Skin epidermis (tissue), 12 donors: ENCODE results near the gene RAB40A.
"Not testable (repeated sequence)": the region's sequence is repeated elsewhere in the genome, so short reads cannot be mapped to it uniquely, and the experiment has no call there.

Source experiments
- H3K27ac ChIP-seq, 21 experiments: fragments of 200-600 bp; sonication (generic) in 11 of 21; one replicate each; pipeline ENCODE4 v1.5.0; 2020; ENCODE audit warnings: mild to moderate bottlenecking in 3 of 21, inconsistent platforms in 2 of 21, moderate library complexity in 2 of 21
- H3K4me3 ChIP-seq, 7 experiments: fragments of 200-600 bp; sonication (generic) in 2 of 7; one replicate each; pipeline ENCODE4 v1.5.0; 2020; ENCODE audit warnings: inconsistent platforms in 2 of 7, mild to moderate bottlenecking in 2 of 7, moderate library complexity in 1 of 7

Gene RAB40A

DNA sequence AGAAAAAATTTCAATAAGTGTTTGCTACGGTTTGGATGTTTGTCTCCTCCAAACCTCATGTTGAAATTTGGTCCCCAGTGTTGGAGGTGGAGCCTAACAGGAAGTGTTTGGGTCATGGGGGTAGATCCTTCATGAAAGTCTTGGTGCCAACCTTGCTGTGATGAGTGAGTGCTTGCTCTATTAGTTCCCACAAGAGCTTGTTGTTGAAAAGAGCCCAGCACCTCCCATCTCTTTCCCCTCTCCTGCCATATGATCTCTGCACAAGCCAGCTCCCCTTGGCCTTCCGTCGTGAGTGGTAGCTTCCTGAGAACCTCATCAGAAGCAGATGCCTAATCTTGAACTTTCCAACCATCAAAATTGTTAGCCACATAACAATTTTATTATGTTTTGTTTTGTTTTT lies 10.3 kb upstream of the RAB40A start:
- Histone ChIP-seq H3K4me3 (no peak overlapping the region), H3K27ac (peak overlapping the region in 1 of 21 experiments; percentile 44)

DNA sequence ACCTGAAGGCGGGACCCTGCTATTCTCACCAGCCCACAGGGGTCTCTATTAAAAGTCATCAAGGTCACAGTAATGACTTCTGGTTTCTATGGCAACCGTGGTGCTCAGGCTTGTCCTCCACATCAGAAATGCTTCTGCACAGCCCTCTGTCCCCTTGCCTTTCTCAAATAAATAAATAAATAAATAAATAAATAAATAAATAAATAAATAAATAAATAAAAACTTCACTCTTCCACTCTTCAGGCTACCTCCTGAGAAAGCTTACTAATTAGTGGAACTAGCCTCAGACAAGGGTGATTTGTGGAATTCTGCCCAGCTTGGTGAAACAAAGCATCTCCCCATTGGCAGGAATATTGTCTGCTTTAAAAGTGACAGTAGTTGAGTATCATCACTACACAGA lies 5.5 kb upstream of the RAB40A start:
- no peak overlapping the region for H3K27ac ChIP-seq
- no peak overlapping the region for H3K4me3 ChIP-seq

DNA sequence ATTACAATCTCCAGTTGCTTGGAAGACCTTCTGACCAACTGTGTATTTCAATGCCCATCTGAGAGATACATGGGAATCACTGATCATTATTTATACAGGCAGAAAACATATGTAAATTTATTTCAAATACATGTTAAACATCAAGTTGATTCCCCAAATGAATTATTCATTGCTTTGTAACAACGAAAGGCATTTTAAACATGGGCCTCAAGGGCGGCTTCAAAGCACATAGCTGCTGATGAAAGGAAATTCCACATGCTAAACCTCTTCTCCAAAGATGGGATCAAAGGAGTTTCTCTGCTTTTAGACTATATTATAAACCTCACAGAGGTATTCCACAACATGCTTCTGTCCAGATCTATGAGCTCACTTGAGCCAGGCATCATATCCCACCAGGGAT lies 4.3 kb upstream of the RAB40A start:
- H3K4me3 ChIP-seq: no peak overlapping the region
- no peak overlapping the region for H3K27ac ChIP-seq

DNA sequence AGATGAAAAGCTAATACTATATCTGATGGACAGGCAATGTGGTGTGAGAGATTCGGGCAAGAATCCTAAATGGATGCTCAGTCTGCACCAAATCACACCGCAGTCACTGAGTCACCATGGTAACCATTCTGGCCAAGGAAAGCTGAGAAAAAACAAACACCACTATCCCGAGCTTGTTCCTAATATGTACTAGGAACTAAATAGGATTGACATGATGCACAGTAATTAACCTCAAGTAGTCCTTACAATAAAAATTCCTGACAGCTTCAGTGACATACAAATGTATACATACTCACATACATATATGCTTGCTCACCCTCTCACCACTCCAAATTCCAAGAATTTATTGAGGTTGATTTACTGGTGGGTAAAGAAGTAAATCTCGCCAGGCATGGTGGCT lies 1.1 kb upstream of the RAB40A start:
- no peak overlapping the region for H3K4me3 ChIP-seq
- H3K27ac ChIP-seq: no peak overlapping the region

DNA sequence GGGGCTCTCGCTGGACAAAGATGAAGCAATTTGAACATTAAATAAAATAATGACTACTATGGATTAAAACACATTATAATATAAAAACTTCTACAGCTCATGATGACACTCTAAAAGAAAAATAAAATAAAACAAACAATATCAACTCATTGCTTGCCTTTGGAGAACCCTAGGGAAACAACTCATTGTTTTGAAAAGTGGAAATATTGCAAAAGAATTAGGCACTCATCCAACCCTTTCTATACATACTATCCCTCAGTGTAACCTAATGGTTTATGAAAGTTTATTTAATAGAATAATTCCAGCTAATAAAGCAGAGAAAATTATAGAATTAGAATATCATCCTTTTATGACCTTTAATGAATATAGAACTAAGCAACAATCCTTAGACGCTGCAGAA lies 718 bp downstream of the RAB40A start:
- Histone ChIP-seq H3K4me3 (no peak overlapping the region), H3K27ac (no peak overlapping the region)

DNA sequence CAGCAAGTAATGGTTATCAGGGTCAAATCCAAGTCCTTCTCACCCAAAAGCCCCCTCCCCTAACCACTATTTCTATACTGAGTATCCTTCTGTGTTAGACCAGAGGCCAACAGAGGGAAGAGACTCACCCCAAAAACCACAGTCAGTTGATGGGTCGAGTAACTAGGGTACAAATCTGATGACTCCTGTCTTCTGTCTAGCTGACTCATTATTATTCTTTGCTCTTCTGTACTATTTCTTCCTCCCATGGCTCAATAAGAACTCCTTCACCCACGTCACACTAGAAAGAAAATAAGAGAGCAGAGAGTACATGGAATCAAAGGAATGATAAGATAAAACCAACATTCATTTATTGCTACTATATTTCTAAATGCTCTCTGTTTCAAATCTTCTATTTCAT lies 2.0 kb downstream of the RAB40A start:
- H3K27ac ChIP-seq: no peak overlapping the region
- H3K4me3 ChIP-seq: no peak overlapping the region

DNA sequence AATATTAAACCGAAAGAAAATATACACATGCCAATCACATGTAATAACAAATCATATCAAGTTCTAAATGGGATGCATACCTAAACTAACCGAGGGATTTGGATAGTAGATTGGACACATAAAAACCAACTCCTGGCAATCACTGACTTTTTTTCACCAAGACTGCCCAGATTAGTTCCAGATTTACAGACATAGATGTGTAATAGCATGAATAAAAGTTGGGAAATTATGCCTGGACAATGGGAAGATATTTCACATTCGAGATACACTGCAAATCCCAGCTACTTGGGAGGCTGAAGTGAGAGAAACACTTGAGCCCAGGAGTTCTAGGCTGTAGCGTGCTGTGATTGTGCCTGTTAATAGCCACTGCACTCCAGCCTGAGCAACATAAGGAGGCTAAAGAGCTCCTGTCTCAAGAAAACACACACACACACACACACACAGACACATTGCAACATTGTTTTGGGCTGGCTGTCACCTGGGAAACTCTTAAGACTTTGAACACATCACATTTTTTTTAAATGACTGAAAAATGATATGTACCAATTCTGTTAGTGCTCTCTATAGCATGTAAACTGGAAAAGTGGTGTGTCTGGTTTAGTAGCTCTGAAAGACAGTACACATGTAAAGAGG lies 5.7 kb downstream of the RAB40A start:
- no peak overlapping the region for H3K27ac ChIP-seq

DNA sequence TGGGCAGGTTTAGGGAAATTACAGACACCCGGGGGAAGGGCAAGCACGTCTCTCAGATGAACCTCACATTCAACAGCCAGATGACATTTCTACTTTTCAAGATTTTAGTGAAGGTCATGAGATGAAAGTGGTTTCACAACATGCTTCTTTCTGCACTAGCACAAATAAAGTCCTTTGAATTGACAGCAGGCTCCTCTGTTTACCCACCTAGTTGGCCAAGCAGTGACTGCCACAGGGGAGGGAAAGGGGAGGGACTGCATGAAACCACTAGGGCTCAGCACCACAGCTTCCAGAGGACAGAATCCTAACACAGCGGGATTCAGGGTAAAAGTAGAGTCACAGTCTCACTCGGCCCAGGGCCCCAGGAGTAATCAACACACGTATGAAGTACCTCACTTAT lies 6.2 kb downstream of the RAB40A start:
- H3K27ac ChIP-seq: no peak overlapping the region
- H3K4me3 ChIP-seq: no peak overlapping the region

More for the DNA sequence above, 5.7 kb downstream of the RAB40A start:
- H3K4me3 ChIP-seq: no peak overlapping the region

DNA sequence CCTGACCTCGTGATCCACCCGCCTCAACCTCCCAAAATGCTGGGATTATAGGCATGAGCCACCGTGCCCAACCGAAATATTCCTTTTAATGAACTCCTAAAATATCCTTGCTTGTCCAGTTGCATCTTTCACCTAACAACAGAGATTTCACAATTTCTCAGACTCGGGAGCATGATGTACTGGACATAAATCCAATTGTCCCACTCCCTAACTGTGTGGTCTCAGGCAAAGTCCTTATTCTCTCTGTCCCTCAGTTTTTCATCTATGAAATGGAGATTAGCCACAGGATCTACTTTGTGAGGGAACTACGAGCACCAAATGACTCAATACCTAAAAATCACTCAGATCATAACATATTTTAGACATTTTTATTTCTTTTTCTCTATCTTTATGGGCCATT lies 9.3 kb downstream of the RAB40A start:
- Histone ChIP-seq H3K27ac (no peak overlapping the region), H3K4me3 (no peak overlapping the region)

DNA sequence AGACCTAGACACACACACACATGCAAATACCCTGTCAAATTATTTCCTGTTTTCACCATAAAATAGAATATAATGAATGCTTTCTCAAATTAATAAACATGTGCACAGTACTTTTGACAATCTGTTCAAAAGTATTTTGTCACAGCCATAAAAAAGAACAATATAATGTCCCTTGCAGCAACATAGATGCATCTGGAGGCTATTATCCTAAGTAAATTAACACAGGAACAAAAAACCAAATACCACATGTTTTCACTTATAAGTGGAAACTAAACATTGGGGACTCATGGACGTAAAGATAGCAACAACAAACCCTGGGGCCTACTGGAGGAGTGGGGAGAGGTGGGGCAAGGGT lies 15.5 kb downstream of the RAB40A start:
- Histone ChIP-seq H3K4me3 (no peak overlapping the region), H3K27ac (no peak overlapping the region)

DNA sequence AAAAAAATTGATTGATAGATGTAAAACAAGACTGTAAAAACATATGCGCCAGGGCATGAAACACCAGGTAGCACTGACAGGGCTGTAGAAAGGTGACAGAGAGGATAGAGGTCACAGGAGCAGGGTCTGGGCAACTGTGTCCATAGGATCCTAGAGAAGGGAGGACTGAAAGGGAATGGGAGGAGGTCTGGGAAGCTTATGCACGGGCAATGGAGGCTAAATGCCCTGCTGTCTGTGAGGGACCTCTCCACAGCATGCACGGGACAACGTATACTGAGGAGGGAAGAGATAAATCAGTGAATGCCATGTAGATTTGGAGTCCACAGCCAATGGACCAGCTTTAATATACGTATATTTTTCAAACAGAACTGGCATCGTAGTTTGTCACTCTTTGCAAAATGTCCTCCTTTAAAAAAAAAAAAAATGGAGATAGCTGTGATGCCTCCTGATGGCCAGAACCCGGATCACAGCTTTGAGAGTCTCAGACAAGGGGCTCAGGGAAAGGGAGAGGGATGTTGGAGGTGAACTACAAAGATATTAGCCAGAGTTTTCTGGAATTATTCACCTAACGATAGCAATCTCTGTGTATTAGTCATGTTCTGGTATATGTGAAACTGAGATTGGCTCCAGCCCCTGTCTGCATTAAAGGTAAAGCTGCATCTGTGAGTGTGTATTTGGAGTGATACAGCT lies 16.0 kb downstream of the RAB40A start:
- Histone ChIP-seq H3K4me3 (no peak overlapping the region), H3K27ac (no peak overlapping the region)

DNA sequence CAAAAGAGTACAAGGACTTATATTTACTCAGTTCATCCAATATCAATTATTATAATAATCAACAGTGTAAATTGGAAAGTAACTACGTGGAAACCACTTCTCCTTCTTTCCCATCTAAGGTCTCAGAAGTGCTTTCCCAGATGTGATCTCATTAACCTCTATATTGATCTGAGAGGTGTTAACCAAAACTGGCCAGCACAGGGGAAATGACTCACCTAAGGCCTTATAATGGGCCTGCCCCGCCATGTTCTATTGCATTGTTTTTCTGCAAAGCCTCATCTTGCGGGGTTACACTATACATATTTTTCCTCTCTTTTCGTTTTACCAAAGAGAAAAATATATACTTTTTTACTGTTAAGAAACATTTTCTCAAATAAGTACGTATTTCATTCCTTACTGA lies 20.5 kb downstream of the RAB40A start:
- Histone ChIP-seq H3K4me3 (no peak overlapping the region), H3K27ac (no peak overlapping the region)

DNA sequence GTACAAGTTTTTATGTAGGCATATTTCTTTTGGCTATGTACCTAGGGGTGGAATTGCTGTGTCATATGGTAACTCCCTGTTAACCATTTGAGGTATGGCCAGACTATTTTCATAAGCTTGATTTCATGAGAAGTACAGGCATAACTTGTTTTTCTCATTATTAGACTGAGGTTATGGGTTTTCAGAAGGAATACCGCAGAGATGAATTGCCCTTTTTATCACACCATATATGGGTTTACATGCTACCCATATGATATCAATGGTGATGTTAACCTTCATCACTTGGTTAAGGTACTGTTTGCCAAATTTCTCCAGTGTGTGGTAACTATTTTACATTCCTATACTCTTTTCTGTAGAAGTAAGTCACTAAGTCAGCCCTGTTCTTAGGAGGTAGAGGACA lies 23.5 kb downstream of the RAB40A start:
- no peak overlapping the region for H3K27ac ChIP-seq
- no peak overlapping the region for H3K4me3 ChIP-seq

DNA sequence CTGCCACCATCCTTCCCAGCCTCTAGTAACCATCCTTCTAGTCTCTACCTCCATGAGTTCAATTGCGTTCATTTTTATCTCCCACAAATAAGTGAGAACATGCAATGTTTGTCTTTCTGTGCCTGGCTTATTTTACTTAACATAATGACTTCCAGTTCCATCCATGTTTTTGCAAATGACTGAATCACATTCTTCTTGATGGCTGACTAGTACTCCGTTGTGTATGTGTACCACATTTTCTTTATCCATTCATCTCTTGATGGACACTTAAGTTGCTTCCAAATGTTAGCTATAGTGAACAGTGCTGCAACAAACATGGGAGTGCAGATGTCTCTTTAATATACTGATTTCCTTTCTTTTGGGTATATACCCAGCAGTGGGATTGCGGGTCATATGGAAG lies 25.7 kb downstream of the RAB40A start:
- not testable (repeated sequence) for H3K4me3 ChIP-seq

DNA sequence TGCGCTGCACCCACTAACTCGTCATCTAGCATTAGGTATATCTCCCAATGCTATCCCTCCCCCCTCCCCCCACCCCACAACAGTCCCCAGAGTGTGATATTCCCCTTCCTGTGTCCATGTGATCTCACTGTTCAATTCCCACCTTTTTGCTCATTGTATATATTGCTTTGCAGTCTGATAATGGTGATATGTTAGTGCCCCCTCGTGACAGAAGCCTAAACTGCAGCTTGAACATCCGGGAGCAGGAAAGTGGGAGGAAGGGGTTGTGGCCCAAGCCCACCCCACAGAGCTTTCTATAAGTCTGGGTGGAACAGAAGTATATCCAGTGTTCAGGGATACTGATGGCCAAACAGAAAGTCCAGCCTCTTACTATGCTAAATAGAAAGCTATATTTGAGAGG lies 29.6 kb downstream of the RAB40A start:
- not testable (repeated sequence) for H3K27ac ChIP-seq, H3K4me3 ChIP-seq

More for the DNA sequence above, 25.7 kb downstream of the RAB40A start:
- not testable (repeated sequence) for H3K27ac ChIP-seq

DNA sequence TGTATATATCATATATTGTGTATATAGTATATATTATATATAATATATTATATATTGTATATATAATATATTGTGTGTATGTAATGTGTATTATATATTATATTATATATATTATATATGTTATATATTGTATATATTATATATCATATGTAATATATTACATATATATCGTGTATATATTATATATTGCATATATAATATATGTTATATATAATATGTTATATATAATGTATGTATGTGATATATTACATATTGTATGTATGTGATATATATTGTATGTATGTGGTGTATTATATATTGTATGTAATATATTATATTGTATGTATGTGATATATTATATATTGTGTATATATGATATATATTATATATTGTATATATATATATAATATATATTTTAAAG lies 30.5 kb downstream of the RAB40A start:
- no peak overlapping the region for H3K27ac ChIP-seq
- no peak overlapping the region for H3K4me3 ChIP-seq

DNA sequence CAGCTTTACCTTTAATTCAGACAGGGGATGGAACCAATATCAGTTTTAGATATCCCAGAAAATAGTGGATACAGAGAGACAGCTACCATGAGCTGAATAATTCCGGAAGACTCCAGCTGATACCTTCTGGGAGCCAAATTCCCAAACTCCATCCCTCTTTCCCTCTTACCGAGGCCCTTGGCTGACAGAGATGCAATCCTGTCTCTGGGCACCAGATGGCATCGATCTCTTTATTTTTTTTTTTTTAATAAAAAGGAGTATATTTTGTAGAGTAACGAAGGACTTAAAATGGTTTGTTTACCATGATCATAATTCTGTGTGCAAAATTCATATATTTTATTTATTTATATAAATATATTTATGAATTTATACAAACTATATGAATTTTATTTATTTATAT lies 31.0 kb downstream of the RAB40A start:
- H3K4me3 ChIP-seq: no peak overlapping the region
- no peak overlapping the region for H3K27ac ChIP-seq

DNA sequence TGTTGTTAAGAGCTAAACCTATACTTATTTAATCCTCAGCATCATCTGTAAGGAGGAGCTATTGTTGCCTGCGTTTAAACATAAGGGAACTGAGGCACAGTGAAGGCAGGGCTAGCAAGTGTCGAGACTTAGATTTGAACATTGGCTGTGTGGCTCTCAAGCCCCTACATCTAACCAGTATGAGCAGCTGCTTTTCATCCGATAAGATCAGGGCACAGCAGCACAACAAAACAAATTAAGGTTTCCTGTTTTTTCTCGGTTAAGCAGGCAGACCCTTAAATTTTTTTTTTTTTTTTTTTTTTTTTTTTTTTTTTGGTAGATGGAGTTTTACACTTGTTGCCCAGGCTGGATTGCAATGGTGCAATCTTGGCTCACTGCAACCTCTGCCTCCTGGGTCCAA lies 35.6 kb downstream of the RAB40A start:
- Histone ChIP-seq H3K27ac (no peak overlapping the region), H3K4me3 (no peak overlapping the region)

DNA sequence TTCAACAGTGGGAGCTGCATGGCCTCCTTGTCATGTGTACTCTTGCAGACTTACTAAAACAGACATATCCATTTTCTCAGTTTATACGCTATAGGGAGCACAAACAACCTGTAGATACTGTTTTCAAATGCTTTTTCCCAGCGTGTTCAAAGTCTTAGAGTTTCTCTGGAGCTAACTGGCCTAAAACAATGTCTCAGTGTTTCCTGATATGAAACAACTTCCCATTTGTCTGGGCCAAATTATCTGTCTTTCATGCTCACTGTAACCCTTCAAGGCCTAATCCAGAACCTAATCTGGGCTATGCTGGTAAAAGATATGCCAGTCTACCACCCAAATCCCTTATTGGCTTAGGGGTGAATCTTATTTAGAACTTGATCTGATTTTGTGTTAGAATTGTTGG lies 38.8 kb downstream of the RAB40A start:
- no peak overlapping the region for H3K27ac ChIP-seq

DNA sequence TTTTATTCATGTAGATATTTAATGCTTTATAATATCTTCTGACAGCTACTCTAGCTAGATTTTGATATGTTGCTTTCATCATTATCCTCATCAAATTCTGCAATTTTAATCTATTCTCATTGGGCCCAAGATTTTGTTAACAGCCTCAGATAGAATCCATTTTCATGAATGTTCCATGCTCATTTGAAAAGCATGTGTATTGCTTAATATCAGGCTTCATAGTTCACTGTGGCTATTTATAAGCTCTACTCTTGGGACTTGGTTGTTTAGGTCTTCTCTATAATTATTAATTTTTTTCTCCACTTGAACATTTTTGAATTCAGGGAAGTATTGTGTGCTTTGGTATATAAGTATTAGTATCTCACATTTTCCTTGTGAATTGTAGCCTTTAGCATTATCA lies 41.8 kb downstream of the RAB40A start:
- H3K4me3 ChIP-seq: no peak overlapping the region
- H3K27ac ChIP-seq: no peak overlapping the region

More for the DNA sequence above, 38.8 kb downstream of the RAB40A start:
- H3K4me3 ChIP-seq: no peak overlapping the region

DNA sequence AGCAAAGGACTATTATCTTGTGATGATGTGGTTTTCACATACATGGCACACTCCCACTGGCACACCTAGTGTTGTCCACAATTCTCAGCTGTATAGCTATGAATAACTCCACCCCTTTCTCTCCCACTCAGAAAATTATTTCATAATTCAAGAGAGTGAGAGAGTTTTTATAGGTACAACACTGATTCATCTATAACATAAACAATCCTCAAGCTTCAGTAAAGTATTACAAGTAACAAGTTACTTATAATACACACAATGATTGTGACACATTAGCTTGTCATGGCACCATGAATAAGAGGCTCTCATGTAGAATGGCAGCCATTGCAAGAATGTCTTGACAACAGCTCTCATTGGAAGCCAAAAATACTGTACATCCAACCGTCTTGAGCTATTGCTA lies 43.9 kb downstream of the RAB40A start:
- Histone ChIP-seq H3K27ac (no peak overlapping the region), H3K4me3 (no peak overlapping the region)

DNA sequence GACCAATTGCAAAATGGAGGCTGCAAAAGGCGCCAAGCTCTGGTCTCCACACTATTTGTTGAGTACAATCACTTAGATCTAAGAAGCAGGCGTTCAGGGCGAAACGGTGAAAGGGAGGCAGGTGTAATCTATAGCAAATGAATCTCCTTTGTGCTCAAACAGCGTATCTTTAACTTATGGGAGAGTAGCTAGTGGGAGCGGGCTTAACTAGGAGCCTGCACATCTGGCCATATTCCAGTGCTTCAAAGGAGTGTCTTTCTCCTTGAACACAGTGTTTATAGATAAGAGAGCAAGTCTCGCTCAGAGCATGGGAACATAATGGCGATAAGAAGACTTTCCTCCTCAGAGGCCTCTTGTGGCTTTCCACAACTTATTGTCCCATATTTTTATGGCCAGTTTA lies 49.3 kb downstream of the RAB40A start:
- H3K27ac ChIP-seq, H3K4me3 ChIP-seq: not testable (repeated sequence)
